ENCODE measurements around the gene COX8C. TPM values are rescaled to one million over a fixed set of nuclear protein-coding genes. Genes with fewer than 3 reads are reported as not detected.

COX8C gene, protein sequence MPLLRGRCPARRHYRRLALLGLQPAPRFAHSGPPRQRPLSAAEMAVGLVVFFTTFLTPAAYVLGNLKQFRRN
- not detected for total RNA-seq

- H3K9me3 ChIP-seq: no peaks in the 10 kb centered on the region
- no peak within 1 kb of the TSS for H3K27ac ChIP-seq
- H3K4me1 ChIP-seq: no peaks in the 10 kb centered on the region
- H3K4me3 ChIP-seq: no peak within 1 kb of the TSS
- DNase-seq (ENCODE audit: low spot score in 2 of 2): no peak
- TF ChIP-seq, protein P1, sequence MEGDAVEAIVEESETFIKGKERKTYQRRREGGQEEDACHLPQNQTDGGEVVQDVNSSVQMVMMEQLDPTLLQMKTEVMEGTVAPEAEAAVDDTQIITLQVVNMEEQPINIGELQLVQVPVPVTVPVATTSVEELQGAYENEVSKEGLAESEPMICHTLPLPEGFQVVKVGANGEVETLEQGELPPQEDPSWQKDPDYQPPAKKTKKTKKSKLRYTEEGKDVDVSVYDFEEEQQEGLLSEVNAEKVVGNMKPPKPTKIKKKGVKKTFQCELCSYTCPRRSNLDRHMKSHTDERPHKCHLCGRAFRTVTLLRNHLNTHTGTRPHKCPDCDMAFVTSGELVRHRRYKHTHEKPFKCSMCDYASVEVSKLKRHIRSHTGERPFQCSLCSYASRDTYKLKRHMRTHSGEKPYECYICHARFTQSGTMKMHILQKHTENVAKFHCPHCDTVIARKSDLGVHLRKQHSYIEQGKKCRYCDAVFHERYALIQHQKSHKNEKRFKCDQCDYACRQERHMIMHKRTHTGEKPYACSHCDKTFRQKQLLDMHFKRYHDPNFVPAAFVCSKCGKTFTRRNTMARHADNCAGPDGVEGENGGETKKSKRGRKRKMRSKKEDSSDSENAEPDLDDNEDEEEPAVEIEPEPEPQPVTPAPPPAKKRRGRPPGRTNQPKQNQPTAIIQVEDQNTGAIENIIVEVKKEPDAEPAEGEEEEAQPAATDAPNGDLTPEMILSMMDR (IDR thresholded peaks at IDR 0.05): no peak
- H3K27me3 ChIP-seq: no peaks in the 10 kb centered on the region
- intact Hi-C loops (cut with DNase I): no loop called here
- H3K36me3 ChIP-seq: no peaks in the 10 kb centered on the region
Observed at GRCh38 chr14:93346926-93347721, at the start of gene COX8C. Gene COX8C (plus strand): TSS chr14:93347182. CDS start chr14:93347269, 87 bp downstream.

DNA sequence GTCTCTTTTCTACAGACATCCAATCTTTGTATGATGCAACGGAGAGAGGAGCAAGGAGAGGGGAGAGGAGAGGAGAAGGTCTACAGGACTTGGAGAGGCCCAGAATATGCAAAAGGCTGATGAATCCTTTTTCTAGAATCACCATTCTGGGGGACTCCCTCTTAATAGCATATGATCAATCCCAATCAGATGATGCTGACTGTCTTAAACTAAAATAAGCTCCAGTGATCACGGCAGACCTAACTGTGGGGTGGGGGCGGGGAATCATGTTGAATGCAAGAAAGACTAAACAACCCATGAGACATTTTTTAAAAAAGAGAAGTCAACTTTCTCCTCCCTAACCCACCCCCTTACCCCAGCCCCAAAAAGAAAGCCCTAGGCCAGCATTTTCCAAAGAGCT, 47.6 kb upstream of the COX8C start:
- H3K27me3 ChIP-seq: no peaks in the 10 kb centered on the region
- H3K9me3 ChIP-seq: no peaks in the 10 kb centered on the region
- intact Hi-C loops (cut with DNase I): no loop called here
- no peak for DNase-seq (ENCODE audit: low spot score in 2 of 2)
- no peak overlapping the region for H3K4me3 ChIP-seq
- H3K4me1 ChIP-seq: peaks cover 0 to 7% of the 10 kb centered on the region in 2 donors
- no peaks in the 10 kb centered on the region for H3K36me3 ChIP-seq
- TF ChIP-seq, protein P1 (IDR thresholded peaks at IDR 0.05): no peak
- H3K27ac ChIP-seq: no peak overlapping the region

DNA sequence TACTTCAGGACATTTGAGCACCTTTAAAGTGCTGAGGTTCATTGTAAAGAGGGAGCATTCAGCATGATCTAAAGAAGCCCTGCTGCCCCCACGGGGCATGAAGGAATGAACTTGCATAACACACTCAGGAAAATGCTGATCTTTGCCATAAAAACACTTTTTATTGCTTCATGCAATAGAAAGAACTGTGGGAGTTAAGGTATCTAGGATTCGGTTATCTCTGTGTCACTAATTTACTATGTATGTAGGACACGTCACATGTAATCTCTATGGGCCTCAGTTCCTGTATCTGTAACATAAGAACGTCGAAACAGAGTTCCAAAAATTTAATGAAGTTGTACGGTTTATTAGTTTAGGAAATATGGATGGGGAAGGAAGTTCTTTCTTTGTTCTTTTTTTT, 47.1 kb upstream of the COX8C start:
- TF ChIP-seq, protein P1 (IDR thresholded peaks at IDR 0.05): no peak
- no peak overlapping the region for H3K4me3 ChIP-seq
- no peaks in the 10 kb centered on the region for H3K9me3 ChIP-seq
- H3K27me3 ChIP-seq: no peaks in the 10 kb centered on the region
- intact Hi-C loops (cut with DNase I): no loop called here
- H3K4me1 ChIP-seq: peaks cover 0 to 7% of the 10 kb centered on the region in 2 donors
- H3K27ac ChIP-seq: no peak overlapping the region
- DNase-seq (ENCODE audit: low spot score in 2 of 2): no peak
- no peaks in the 10 kb centered on the region for H3K36me3 ChIP-seq

DNA sequence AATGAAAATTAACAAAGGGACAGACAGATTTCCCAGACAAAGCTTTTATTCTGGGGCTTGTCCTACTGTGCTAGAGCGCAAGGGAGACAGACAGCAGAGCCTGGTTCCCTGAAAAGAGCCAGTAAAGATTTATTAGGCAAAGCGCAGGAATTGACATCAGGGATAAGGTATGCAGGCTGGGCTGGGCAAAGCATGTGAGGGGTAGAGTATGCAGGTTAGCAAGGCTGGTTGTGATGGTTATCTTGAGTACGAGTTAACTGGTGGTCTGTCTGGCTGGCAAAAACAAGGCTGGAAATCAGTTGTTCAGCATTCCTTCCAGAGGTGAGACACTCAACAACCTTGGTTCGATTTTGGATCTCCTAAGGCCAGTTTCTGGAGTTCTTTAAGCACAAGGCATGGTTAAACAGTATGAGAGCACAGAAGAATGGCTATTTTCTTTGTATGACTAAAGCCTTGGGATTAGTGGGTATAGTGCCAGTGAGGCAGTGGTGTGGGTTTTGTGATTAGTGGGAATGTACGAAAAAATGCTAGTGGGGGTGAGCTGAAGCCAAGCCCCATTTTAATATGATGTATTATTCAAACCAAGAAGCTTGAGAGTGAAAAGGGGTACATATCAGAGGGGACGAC, 45.0 kb upstream of the COX8C start:
- no peaks in the 10 kb centered on the region for H3K27me3 ChIP-seq
- peaks cover 0 to 7% of the 10 kb centered on the region in 2 donors for H3K4me1 ChIP-seq
- TF ChIP-seq, protein P1 (IDR thresholded peaks at IDR 0.05): no peak
- intact Hi-C loops (cut with DNase I): no loop called here
- H3K9me3 ChIP-seq: no peaks in the 10 kb centered on the region
- H3K4me3 ChIP-seq: no peak overlapping the region
- no peak for DNase-seq (ENCODE audit: low spot score in 2 of 2)
- no peaks in the 10 kb centered on the region for H3K36me3 ChIP-seq
- peak overlapping the region in 1 of 2 donors; percentile 49 for H3K27ac ChIP-seq

DNA sequence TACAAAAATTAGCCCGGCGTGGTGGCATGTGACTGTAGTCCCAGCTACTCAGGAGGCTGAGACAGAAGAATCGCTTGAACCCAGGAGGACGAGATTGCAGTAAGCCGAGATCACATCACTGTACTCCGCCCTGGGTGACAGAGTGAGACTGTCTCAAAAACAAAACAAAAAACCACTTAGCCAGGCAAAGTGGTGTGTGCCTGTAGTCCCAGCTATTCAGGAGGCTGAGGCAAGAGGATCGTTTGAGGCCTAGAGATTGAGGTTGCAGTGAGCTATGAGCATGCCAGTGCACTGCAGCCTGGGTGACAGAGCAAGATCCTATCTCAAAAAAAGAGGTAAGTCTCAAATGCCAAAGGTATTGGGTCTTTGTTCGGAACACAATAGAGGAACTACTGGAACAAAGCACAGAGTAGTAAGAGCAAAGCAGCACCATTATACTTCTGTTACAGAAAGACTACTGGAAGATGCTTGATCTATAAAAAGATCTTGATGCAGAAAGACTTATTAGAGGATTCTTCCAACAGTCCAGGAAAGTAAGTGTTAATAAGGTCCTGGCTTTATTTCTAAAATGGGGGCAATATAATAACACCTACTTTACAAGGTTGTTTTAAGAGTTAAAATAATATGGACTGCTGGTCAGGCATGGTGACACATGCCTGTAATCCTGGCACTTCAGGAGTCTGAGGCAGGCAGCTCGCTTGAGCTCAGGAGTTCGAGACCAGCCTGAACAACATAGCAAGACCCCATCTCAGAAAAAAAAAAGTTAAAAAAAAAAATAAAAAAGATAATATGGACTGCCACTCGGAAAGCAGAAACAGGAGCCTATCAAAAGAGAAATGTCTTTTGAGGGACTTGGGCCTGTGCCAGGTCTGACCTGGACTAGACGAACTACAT, 44.0 kb upstream of the COX8C start:
- DNase-seq (ENCODE audit: low spot score in 2 of 2): no peak
- peak overlapping the region in 1 of 2 donors; percentile 49 for H3K27ac ChIP-seq
- H3K4me3 ChIP-seq: no peak overlapping the region
- no peaks in the 10 kb centered on the region for H3K36me3 ChIP-seq
- H3K27me3 ChIP-seq: no peaks in the 10 kb centered on the region
- intact Hi-C loops (cut with DNase I): no loop called here
- no peaks in the 10 kb centered on the region for H3K9me3 ChIP-seq
- TF ChIP-seq, protein P1 (IDR thresholded peaks at IDR 0.05): no peak
- peaks cover 0 to 7% of the 10 kb centered on the region in 2 donors for H3K4me1 ChIP-seq
